Iris pigment epithelial cell (primary cell): Measurements from ENCODE around the gene SYNC.
A peak's percentile ranks its signal among the peaks of the same experiment; 100 is the strongest.

Source experiments
- DNase-seq: peaks from one replicate; pipeline ENCODE4 v3.0.0-alpha.2; 2011; ENCODE audit warnings: low read depth

The SYNC gene

DNA sequence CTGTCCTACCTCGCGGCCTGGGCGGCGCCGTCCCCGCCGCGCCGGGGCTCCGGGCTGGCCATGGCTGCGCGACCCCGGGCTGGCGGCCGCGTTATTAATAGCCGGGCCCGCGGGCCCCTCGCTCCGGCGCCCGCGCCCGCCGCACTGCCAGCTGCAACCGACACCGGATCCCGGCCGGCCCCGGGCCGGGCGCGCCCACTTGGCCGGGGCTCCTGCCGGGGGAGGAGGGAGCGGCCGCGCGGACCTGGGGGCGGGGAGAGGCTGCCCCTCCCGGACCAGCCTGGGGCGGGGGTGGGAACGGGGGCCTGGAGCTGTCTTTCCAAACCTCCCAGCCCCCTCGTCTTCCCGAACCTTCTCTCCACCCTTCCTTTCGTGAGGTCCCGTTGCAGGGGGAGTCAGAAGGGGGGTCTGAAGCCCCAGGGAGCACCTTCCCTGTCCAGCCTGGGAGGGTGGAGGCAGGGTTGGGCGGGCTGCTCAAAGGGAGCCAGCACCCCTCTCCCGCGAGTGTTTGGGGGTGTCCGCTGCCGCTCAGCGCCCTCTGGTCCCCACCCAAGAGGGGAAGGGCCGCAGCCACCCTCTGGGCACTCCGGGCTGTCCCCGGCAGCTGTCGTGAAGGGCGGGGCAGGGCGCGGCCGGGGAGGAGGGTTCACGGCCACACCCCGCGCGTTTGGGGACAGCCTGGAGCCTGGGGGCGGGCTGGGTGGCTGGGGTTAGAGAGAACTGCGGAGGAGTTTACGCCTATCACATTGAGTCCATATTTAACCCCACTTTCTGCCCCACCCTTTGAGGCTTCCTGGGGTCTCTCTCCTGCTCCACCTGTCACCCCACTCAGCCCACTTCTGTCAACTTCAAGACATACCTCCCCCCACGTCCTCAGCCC lies at the start of gene SYNC:
TSS of gene SYNC (minus strand) at position 172 of the 880 bp plus-strand sequence. CDS start at position 62, 110 bp downstream.
- peak; percentile 65 for DNase-seq

DNA sequence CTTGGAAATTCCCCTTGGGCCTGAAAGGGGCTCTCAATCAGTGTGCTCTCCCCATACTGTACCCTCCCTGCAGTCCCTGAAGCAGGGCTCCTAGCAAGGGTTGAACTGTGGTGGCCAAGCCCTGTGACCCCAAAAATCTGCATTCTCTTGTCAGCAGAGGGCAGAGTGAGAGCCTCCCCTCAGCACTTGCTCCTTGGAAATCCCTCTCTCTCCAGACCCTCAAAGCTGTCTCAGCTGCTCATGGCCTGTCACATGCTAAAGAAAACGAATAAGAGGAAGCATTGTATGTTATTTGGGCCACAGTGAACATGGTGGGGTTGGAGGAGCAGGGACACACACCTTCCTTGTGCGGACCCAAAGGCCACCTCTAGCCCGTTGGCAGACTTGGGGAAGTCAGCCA lies 47.2 kb upstream of the SYNC start:
- no peak for DNase-seq

DNA sequence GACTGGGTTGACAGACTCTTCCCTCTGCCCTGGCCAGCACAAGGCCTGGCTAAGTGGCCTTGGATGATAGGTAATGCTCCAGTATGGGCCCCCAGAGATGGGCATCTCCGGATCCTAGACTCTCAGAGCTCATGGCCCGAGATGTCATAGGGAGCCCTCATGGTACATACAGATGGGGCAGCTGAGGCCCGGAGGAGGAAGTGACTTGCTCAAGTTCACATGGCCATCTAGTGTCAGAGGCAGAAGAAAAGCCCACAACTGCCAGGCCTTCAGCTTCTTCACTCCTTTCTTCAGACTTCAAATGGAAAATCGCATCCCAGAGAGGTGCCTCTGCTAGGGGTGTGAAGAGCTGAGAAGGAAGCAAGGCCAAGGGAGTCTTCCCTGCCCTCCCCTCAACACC lies 46.8 kb upstream of the SYNC start:
- no peak for DNase-seq

DNA sequence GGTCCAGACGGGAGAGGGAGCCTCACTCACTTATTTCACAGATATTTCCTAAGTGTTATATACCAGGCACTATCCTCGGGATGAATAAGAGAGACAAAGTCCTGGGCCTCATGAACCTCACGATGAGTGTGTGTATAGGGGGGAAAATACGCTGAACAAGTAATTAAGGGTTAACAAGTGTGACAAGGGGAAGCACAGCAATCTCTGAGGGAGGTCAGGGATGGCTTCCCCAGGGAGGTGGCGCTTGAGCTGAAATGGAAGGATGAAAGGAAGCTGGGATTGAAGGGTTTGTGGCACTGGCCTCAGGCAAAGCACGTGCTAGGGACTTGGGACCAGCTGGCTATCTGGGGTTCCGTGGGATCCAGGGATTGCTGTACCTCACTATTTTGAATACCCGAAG lies 46.4 kb upstream of the SYNC start:
- no peak for DNase-seq

DNA sequence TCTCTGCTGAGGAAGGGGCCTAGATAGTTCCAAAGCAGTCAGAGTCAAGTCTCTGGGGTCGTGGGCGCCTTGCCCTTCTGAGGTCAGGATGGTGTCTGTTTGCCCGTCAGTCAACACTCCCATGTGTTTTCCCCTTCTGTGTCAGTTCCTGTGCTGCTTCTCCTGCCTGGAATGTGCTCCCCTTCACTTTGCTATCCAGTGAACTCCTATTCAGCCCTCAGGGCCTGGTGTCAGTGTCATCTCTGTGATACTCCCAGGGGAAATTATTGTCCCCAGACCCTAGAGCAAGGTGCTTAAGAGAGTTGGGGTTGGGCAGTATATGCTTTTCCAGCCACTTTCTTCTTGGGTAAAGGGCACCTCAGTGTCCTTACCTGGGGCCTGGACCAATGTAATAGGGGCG lies 45.8 kb upstream of the SYNC start:
- no peak for DNase-seq

DNA sequence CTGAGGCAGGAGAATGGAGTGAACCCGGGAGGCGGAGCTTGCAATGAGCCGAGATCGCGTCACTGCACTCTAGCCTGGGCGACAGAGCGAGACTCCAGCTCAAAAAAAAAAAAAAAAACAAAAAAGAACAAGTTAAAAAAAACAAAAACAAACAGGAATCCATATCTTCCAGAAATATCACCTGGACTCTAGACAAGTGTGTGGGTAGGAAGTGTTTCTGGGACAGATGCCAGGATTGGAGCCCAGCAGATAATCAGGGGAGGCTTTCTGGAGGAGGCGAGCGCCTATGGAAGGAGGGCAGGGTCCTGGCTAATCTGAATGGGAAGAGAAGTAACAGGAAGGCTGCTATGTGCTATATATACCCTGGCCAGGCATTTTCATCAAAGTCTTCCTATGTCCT lies 43.6 kb upstream of the SYNC start:
- no peak for DNase-seq

DNA sequence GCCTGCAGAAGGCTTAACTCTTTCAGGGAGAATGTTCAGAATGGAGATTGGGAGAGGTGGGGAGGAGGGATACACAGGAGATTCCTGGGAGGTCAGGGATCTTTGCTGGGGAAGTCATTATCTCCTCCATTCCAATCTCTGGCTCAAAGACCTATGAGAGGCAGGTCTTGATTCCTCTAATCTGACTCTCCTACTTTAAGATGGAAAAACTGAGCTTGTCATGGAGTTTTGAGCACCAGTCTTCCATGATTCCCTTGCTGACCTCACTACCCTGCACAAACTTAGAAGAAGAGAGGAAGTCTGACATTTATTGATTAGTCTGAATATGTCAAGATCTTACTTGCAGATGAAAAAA lies 41.5 kb upstream of the SYNC start:
- no peak for DNase-seq

DNA sequence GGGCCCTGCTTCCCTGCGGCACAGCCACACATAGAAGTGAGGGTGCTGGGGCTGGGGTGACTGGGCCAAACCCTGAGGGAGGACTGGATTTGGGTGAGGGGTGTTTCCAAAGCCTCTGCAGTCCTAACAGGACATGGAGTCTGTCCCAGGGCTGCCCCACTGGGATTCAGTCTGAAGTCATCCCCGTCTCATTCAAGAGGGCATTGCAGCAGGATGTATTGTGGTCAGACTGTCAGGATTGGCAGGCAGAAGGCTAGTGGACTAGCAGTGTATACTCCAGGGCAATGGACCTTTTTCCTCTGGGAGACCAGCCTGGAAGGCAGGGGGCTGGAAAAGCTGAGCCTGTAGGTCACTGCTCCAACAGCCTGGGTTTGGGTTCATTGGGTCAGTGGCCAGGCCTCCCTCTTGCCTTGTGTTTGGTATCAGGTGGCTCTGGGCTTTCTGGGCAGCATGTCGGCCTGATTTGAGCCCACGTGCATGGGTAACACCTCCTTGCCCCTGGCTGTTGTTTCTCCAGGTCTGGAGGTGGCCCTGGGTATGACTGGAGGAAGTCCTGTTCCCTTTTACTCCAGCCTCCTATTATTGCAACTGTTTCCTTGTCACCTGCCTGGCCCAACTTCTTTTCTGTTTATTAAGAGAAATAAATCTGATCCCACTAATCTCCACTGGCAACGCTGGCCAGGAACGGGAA lies 41.0 kb upstream of the SYNC start:
- DNase-seq = no peak

DNA sequence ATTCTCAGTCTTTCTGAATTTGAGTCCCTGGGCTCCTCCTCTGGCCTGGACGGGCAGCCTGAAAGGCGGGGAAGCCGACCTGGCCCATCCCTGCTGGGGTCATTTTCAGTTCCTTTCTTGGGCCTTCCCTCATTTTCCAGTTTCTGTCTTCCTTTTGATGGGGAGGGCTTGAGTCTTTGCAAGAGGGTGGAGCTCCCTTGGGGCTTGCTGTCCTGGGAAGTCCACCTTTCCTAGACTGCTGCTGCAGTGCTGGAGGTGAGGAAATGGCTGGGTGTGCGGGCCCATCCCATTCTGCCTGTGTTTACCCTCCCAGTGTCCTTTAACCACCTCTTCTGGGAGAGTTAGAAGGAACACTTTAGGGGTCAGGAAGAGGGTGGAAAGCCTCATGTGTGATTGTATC lies 40.4 kb upstream of the SYNC start:
- DNase-seq = no peak

DNA sequence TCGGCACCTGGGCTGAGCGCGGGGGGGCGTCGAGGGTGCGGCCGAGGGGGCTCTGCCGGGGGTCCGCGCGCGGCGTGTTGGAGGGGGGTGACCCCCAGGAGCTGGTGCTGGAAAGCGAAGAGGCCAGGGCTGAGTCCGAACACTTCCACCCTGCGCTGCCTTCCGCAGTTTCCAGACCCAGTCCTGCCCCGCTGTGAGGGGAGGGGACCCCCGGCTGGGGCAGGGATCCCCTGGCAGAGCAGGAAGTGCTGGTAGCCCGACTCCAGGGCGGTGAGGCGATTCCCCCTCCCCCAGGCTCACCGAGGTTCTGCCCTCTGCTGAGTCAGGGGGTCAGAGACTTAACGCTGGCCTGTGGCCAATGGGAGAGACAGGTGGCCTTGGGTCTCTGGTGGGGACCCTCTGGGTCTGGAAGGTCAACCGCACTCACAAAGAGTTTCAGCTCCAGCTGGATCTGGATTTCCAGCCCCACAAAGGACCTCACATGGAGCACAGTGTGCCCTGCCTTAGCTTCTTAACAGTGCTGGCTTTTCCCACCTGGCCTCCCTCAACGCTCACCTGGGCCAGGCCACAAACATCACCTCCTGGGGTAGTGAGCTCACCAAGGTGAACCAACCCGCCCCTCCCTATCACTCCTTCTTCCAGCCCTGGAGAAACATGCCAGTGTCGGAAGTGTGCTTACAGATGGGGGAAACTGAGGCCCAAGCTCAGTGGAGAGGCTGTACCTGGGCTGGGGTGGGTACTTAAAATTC lies 39.8 kb upstream of the SYNC start:
- no peak for DNase-seq

DNA sequence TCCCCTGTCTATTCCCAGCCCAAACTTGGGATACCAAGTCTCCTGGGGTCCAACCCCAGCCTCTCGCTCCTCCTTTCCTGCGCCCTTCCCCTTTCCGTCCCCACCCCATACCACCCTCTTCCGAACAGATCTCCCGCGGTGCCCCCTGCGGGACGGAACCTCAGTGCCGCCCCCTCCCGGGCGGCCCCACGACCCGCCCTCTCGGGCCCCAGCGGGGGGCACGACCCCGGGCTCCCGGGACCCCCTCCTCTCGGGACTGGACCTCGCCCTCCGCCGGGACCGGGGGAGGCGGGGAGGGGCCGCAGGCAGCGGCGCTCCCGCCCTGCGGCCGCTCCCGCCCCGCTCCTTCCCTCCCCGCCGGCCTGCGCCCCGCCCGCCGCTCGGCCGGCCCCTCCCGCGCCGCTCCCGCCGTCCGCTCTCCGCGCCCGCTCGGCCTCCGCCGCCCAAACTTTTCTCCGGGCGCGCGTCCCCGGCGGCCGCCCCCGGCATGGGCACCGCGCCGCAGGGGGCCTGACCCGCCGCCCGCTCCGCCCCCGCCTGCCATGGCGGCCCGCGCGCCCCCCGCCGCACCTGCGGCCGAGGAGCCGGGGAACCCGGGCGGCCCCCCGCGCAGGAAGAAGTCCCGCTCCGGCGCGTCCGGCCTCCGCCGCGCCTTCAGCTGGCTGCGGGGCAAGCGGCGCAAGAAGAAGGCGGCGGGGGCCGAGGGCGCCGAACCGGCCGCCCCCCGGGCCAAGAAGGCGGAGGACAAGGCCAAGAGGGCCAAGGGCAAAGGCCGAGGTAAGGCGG lies 39.0 kb upstream of the SYNC start:
- DNase-seq = no peak

DNA sequence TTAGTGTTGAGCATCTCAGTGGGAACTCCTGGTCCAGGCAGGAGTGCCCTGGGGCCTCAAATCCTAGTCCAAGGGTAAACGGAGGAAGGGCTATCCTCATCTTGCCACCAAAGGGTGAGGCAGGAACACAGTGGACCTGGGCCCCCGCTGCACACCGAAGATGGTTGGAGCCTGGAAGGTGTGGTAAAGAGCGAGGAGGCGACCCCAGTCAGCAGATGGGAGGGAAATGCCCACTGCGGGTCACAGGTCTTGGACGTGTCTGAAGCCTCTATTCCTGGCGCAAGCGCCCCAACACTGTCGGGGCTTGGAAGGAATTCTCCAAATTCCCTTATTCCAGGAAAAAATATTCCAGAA lies 38.5 kb upstream of the SYNC start:
- DNase-seq = no peak

DNA sequence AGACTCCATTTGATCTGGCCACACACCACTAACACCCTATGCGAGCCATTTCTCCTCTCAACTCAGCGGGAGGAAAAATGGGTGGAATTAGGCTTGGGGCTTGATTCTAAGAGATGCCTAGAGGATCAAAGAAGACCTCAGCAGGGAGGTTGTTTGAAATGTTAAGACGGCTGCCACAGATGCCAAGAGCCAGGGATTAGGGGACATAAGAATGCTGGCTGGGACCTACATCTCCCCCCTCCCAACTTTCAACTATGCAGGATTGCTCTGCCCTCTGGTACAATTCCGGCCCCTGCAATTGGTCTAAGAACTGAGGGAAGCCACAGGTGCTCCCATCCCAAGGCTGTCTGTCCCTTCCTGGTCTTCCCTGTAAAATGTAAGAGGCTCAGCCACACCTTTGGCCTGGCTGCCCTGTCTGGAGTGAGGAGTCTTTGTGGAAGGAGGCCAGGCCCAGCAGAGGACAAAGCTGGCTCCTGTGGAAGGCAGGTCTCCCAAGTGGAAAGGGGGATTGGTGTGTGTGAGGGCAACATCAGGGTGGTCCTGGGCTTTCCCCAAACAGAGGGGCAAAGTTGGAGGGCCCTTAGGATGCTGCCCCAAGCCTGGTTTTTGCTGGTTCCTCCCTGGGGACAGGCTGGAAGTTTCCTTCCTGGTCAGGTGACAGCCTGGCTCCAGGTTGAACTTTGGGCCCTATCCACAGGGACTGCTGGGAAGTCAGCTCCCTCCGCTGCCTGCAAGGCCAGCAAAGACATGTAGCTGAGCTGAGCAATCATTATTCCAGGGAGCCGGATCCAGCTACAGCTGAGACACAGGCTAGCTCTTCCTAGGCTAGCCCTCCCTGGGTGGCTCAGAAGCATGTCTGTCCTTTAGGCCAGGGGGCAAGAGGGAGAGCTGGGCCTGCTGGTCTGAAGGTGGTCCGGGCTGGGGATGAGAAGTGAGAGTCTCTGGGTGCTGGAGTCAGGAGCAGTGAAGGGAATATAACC lies 34.5 kb upstream of the SYNC start:
- DNase-seq = no peak

DNA sequence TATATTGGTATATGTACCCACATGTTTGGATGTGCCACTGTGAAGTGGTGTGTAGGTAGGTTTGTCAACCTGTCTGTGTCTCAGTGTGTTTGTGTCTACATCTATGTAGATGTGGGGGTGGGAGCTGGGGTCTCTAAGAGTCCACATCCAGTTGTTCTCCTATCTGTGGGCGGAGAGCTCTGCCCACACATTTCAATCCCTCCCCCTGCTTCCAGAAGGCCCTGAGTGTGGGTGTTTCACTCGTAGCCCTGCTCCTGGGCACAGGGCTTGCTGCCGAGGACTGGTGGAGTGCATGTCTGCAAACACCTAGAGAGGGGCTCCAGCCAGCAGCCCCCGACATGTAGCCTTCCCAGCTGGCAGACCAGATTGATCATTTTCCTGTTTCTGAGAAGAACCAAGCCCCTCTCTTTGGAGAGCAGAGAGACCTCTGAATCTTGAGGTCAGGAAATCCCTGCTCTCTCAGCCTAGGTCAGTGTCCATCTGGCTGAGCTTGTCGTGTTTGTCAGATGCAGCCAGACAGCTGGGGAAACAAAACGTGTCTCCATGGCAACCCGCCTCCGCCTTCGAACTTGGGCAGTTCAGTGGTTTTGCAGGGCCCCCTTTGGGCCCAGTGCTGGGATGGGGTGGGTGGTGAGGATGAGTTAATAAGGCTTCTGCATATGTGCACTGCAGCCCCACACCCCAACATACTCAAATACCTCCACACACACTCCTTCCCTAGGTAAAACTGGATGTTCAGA lies 31.2 kb upstream of the SYNC start:
- DNase-seq = no peak

DNA sequence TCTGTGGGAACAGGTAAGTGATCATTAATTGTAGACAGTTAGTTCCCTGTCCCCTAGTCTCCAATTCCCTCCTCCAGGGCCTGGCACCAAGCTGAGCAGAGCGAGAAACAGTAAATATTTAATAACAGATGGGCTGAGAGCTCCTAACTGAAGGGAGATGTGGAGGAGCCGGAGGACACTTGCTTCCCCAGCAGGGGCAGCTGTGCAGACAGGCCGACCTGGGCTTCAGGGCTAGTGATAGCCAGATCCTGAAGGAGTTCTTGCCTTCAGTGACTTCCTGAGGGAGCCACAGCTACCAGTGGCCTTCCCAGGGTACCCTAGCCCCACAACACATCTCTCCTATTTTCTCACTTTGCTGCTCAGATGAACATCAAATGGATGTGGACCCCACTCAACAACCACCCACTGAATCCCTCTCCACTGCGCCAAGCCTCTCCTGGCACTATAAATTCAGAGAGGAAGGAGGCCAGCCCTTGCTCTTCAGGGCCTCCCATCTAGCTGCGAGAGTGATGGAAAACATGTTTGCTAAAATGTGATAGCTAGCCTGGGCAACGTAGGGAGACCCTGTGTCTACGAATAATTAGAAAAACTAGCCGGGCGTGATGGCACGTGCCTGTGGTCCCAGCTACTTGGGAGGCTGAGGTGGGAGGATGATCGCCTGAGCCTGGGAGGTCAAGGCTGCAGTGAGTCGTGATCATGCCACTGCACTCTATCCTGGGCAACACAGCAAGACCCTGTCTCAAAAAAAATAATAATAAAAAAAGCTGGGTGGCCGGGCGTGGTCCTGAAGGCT lies 26.9 kb upstream of the SYNC start:
- DNase-seq = no peak

DNA sequence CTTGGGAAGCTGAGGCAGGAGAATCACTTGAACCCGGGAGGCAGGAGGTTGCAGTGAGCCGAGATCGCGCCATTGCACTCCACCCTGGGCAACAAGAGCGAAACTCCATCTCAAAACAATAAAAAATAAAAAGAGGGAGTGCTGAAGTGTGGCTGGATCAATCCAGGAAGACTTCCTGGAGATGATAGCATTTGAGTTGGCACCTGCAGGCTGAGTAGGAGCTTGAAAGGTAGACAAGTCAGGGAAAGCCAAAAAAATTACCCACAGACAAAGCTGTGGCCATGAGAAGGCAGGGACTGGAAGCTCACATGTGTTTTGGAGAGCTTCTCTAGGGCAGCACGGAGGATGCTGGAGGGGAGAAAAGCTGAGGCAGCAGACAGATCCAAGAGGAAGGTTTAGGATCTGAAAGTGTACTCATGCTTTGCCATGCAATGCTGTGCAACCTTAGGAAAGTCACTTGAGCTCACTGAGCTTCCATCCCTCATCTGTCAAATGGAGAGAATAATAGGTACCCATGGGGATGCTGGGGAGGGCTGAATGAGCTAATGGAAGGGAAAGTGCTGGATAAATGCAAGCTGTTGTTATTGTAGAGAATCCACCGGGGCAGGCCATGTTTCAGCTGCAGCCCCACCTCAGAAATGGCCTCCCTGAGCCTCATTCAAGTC lies 26.0 kb upstream of the SYNC start:
- no peak for DNase-seq

DNA sequence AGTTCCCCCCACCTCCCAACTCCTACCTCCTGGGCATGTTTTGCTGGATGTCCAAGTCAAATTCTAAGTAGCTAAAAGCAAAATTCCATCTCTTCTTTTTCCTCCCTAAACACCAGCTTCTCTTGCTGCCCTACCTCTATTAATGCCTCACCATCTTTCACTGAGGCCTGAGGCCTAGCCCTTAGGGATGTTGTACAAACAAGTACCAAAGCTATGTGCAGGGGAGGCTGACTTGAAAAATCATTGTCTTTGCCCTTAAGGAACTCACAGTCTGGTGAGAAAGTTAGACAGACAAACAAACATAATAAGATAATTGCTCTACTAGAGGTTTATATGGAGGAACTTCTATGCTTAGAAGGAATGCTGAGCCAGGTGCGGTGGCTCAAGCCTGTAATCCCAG lies 25.3 kb upstream of the SYNC start:
- DNase-seq = no peak

DNA sequence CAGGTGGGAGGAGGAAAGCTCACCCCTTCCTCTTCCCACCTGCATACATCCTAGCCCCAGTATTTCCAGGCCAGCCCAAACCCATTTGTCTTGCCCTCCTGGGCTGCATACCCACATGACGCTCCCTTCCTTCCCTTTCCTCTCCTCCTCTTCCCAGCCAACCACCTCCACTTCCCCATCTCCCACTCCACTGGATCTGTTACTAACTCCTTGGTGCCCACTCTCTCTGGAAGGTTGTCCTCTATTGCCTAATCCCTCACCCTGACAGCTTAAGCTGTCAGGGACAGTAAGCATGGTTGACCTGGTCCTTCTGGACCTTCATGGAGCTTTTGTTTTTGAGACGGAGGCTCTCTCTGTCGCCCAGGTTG lies 23.0 kb upstream of the SYNC start:
- DNase-seq = no peak
